Fibroblast of the aortic adventitia (primary cell): ENCODE results near the gene THYN1. TPM values are rescaled to one million over a fixed set of nuclear protein-coding genes. Genes with fewer than 3 reads are reported as not detected.

Source experiments
- DNase-seq: peaks from one replicate; pipeline ENCODE4 v3.0.0-alpha.2; 2010; ENCODE audit warnings: low read depth
- H3K4me3 ChIP-seq: 2 replicates; pipeline ENCODE4 v1.5.1; 2011; ENCODE audit warnings: low read depth, mild to moderate bottlenecking, control low read depth, low read length, moderate library complexity
- CTCF ChIP-seq: IDR thresholded peaks from 2 replicates; pipeline ENCODE4 v1.5.1; 2011; ENCODE audit warnings: mild to moderate bottlenecking, low read length, control low read depth, inconsistent platforms; ENCODE audit not compliant: insufficient read depth
- total RNA-seq: library from RNA; depleted of rRNA; stranded (reverse); fragments of >200 nt; gene quantifications from 2 replicates; pipeline ENCODE4 v1.2.3, GENCODE V29; 2012; ENCODE audit warnings: low replicate concordance

THYN1 gene
- total RNA-seq, 1 donor = 54.5 TPM

GRCh38 chr11:134266440-134266839 lies 13.3 kb upstream of the THYN1 start:
- no peak for DNase-seq
- no peak for TF ChIP-seq CTCF
- H3K4me3 ChIP-seq = no peak overlapping the region

- no peak for TF ChIP-seq CTCF
- H3K4me3 ChIP-seq = no peak overlapping the region
Observed at GRCh38 chr11:134264966-134265764, 12.0 kb upstream of the THYN1 start.

GRCh38 chr11:134261626-134262488 lies 8.7 kb upstream of the THYN1 start:
- no peak overlapping the region for H3K4me3 ChIP-seq
- TF ChIP-seq CTCF = peak; percentile 46
- peak; percentile 11 for DNase-seq

More at GRCh38 chr11:134264966-134265764, 12.0 kb upstream of the THYN1 start:
- no peak for DNase-seq

- H3K4me3 ChIP-seq = no peak overlapping the region
- no peak for DNase-seq
- no peak for TF ChIP-seq CTCF
Observed at GRCh38 chr11:134260983-134261382, 7.8 kb upstream of the THYN1 start.

- no peak for DNase-seq
- no peak overlapping the region for H3K4me3 ChIP-seq
- TF ChIP-seq CTCF = no peak
Observed at GRCh38 chr11:134260503-134260902, 7.4 kb upstream of the THYN1 start.

DNA sequence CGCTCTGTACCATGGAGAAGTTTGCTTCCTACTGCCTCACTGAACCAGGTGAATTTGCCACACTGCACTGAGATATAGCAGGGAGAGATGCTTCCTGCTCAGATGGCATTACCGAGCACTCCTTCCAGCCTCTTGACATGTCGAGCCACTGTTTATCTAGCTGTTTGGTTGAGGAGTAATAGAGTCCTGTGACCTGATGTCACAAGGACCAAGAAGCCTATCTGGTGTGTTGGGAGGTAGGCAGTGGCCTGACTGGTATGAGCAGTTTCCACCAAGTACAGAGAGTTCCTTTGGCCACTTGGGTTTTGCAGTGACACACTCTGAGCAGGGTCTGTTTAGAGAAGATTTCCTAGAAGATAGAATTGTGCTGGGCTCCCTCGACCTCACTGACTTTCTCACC lies 5.4 kb upstream of the THYN1 start:
- H3K4me3 ChIP-seq = no peak overlapping the region
- no peak for TF ChIP-seq CTCF
- no peak for DNase-seq
